ENCODE measurements around the gene CBFB. TPM values are rescaled to one million over a fixed set of nuclear protein-coding genes. Genes with fewer than 3 reads are reported as not detected.

Gene CBFB
- total RNA-seq, 4 donors from 2014 or later: 42.4 to 76.3 (median 48.2) TPM

DNA sequence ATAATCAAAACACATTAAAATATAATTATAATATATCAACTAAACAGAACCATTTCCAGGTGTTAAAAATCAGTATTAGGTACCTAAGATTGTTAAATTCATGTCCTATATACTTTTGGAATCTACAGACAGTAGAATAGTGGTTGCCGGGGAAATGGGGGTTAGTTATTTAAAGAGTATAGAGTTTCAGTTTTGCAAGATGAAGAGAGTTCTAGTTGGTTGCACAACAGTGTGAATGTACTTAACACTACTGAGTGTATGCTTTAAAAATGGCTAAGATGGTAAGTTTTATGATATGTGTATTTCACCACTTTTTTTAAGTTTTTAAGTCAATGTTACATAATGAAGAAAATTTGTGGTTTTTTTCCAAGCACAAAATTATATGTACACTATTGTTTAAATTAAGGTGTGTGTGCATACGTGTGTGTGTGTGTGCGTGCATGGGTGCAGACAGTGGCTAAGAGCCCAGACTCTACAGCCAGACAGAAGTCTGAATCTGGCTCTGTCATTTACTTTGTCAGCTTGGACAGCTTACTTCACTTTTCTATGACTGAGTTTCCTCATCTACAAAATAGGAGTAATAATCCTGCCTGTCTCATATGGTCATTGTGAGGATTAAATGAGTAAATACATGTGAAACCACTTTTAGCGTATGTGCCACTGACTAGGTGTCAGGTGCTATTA, 55.5 kb downstream of the CBFB start:
- DNase-seq (ENCODE audit: low spot score in 2 of 2): no peak
- H3K4me3 ChIP-seq (ENCODE audit: low read depth, poor library complexity, severe bottlenecking): no peak overlapping the region
- TF ChIP-seq, protein P1, sequence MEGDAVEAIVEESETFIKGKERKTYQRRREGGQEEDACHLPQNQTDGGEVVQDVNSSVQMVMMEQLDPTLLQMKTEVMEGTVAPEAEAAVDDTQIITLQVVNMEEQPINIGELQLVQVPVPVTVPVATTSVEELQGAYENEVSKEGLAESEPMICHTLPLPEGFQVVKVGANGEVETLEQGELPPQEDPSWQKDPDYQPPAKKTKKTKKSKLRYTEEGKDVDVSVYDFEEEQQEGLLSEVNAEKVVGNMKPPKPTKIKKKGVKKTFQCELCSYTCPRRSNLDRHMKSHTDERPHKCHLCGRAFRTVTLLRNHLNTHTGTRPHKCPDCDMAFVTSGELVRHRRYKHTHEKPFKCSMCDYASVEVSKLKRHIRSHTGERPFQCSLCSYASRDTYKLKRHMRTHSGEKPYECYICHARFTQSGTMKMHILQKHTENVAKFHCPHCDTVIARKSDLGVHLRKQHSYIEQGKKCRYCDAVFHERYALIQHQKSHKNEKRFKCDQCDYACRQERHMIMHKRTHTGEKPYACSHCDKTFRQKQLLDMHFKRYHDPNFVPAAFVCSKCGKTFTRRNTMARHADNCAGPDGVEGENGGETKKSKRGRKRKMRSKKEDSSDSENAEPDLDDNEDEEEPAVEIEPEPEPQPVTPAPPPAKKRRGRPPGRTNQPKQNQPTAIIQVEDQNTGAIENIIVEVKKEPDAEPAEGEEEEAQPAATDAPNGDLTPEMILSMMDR (IDR thresholded peaks at IDR 0.05): no peak
- no peak for TF ChIP-seq POLR2A (IDR thresholded peaks at IDR 0.05)
- WGBS, 2 donors: 94 to 97% methylated on average over 4 of the region's 4 CpGs
- intact Hi-C loops (cut with DNase I; ENCODE audit: low total_unique reads): no loop called here

- H3K4me3 ChIP-seq (ENCODE audit: low read depth, poor library complexity, severe bottlenecking): no peak overlapping the region
- TF ChIP-seq, protein P1 (IDR thresholded peaks at IDR 0.05): no peak
- no peak for TF ChIP-seq POLR2A (IDR thresholded peaks at IDR 0.05)
- intact Hi-C loops (cut with DNase I; ENCODE audit: low total_unique reads): no loop called here
- no peak for DNase-seq (ENCODE audit: low spot score in 2 of 2)
Measured at GRCh38 chr16:67086822-67087221, 57.9 kb downstream of the CBFB start.

GRCh38 chr16:67087291-67087690, 58.3 kb downstream of the CBFB start:
- TF ChIP-seq, protein P1 (IDR thresholded peaks at IDR 0.05): no peak
- no peak for TF ChIP-seq POLR2A (IDR thresholded peaks at IDR 0.05)
- intact Hi-C loops (cut with DNase I; ENCODE audit: low total_unique reads): no loop called here
- no peak for DNase-seq (ENCODE audit: low spot score in 2 of 2)
- WGBS, 2 donors: 94 to 100% methylated on average over 1 of the region's 1 CpG
- H3K4me3 ChIP-seq (ENCODE audit: low read depth, poor library complexity, severe bottlenecking): no peak overlapping the region

DNA sequence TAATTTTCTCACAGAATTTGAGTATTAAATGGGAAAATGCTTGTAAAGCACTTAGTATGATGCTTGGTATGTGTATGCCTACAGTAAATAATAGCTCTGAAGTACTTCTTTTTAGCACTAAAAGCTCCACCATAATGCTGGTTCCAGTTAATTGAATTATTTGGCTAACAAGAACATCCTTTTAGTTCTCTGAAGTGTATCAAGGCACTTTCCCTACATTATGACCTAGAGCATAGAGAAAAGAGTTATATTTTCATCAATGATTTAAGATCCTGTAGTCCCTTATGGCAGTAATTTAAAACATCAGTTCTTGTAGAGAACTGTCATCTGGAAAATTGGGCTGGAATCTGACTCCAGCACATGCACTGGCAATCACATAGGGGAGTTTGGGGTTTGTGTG, 58.9 kb downstream of the CBFB start:
- DNase-seq (ENCODE audit: low spot score in 2 of 2): no peak
- H3K4me3 ChIP-seq (ENCODE audit: low read depth, poor library complexity, severe bottlenecking): no peak overlapping the region
- TF ChIP-seq, protein P1 (IDR thresholded peaks at IDR 0.05): no peak
- TF ChIP-seq POLR2A (IDR thresholded peaks at IDR 0.05): no peak
- intact Hi-C loops (cut with DNase I; ENCODE audit: low total_unique reads): no loop called here

DNA sequence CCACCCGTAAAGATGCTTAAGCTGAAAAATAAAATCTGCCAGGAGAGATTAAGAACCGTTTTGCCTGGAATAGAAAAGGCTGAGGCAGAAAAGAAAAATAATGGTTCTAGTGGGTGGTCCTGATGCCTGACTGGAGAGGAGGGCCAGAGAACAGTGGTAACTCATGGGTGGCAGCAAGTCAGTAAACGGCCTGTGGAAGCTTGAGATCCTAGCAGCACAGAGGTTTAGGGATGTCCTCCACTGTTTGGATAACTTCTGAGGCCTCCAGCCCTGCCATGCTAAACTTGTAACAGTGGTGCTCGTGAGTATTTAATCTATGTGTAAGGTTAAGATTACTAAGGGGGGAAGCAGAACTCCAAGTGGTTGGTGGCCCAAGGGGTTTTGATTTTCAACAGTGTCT, 59.6 kb downstream of the CBFB start:
- DNase-seq (ENCODE audit: low spot score in 2 of 2): no peak
- TF ChIP-seq, protein P1 (IDR thresholded peaks at IDR 0.05): no peak
- no peak for TF ChIP-seq POLR2A (IDR thresholded peaks at IDR 0.05)
- no peak overlapping the region for H3K4me3 ChIP-seq (ENCODE audit: low read depth, poor library complexity, severe bottlenecking)
- 74 to 75% methylated on average over 4 of the region's 4 CpGs for WGBS, 2 donors
- intact Hi-C loops (cut with DNase I; ENCODE audit: low total_unique reads): no loop called here

GRCh38 chr16:67089101-67089500, 60.2 kb downstream of the CBFB start:
- no peak for DNase-seq (ENCODE audit: low spot score in 2 of 2)
- no peak overlapping the region for H3K4me3 ChIP-seq (ENCODE audit: low read depth, poor library complexity, severe bottlenecking)
- intact Hi-C loops (cut with DNase I; ENCODE audit: low total_unique reads): no loop called here
- TF ChIP-seq, protein P1 (IDR thresholded peaks at IDR 0.05): no peak
- no peak for TF ChIP-seq POLR2A (IDR thresholded peaks at IDR 0.05)

All from lower leg skin (tissue), 4 donors.